Endothelial cell (in vitro differentiated cells): ENCODE measurements around the gene NKIRAS2. TPM values are rescaled to one million over a fixed set of nuclear protein-coding genes. Genes with fewer than 3 reads are reported as not detected.
A peak's percentile ranks its signal among the peaks of the same experiment; 100 is the strongest.

Experiments used
- DNase-seq: peaks from one replicate; pipeline ENCODE4 v3.0.0; 2021; ENCODE audit warnings: low spot score
- H3K27ac Mint-ChIP-seq: one replicate; pipeline ENCODE4 v1.8.0; 2021; ENCODE audit warnings: mixed read lengths, inconsistent platforms; ENCODE audit not compliant: unreplicated experiment
- H3K27me3 Mint-ChIP-seq: one replicate; pipeline ENCODE4 v1.8.0; 2021; ENCODE audit warnings: mild to moderate bottlenecking, moderate library complexity, mixed read lengths, inconsistent platforms; ENCODE audit not compliant: unreplicated experiment
- H3K36me3 Mint-ChIP-seq: one replicate; pipeline ENCODE4 v1.8.0; 2021; ENCODE audit warnings: mild to moderate bottlenecking, low read depth, mixed read lengths, inconsistent platforms; ENCODE audit not compliant: unreplicated experiment
- H3K4me1 Mint-ChIP-seq: one replicate; pipeline ENCODE4 v1.8.0; 2021; ENCODE audit warnings: mild to moderate bottlenecking, mixed read lengths, inconsistent platforms; ENCODE audit not compliant: unreplicated experiment
- H3K4me3 Mint-ChIP-seq: one replicate; pipeline ENCODE4 v1.8.0; 2021; ENCODE audit warnings: mild to moderate bottlenecking, mixed read lengths, inconsistent platforms; ENCODE audit not compliant: unreplicated experiment
- H3K9me3 Mint-ChIP-seq: one replicate; pipeline ENCODE4 v1.8.0; 2021; ENCODE audit warnings: mixed read lengths, inconsistent platforms; ENCODE audit not compliant: unreplicated experiment
- CTCF ChIP-seq: fragments of 200-600 bp; sonication (generic); IDR thresholded peaks from one replicate; pipeline ENCODE4 v1.5.0; 2021; ENCODE audit warnings: antibody characterized with exemption; ENCODE audit not compliant: unreplicated experiment
- total RNA-seq: library from RNA; stranded (reverse); fragmentation: NEBNext Ultra II Directional; extraction: Animal tissue kit (Norgen Biotek cat#: 25700); gene quantifications from one replicate; pipeline ENCODE4 v1.2.1, GENCODE V29; 2021; ENCODE audit not compliant: unreplicated experiment

The NKIRAS2 gene
- total RNA-seq, 1 donor from 2014 or later: 67.4 TPM

DNA sequence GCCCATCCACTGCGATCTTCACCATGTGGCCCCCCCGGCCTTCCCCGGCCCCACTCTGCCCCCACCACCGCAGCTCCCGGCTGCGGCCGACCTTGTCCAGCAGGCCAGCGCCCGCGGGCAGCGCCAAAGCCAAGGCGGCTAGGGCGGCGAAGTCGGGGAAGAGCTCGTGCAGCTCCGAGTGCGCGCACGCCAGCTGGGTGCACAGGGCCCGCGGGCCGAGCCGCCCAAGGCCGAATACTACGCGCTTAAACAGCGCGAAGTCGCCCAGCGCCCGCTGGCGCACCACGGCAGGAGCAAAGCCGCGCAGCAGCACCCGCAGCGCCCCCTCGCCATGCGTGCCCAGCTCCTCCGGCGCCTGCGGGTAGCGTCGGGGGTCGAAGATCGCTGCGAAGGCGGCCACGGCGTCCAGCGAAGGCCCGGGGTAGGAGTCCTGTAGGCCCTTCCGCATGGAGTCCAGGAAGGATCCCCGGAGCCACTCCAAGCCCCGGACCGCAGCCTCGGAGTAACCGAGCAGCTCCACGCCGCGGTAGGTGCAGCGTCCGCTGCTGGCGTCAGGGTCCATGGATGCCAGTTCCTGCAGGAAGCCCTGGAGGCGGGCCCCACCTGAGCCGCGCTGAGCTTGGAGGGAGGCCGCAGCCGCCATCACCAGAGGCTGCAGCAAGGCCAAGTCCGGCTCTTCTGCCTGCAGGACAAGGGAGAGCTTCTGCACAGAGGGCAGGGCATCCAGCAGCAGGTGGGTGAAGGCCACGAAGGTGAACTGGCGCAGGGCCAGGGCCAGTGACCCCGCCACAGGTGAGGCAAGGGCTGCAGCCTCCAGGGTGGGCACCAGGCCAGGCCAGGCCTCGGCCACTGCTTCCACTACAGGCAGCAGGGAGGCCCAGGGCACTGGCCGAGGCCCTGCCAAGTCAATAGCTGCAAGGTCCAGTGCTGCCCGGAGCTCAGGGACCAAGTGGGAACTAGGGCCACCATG lies 20.2 kb downstream of the NKIRAS2 start:
- H3K4me3 Mint-ChIP-seq: no peak overlapping the region
- H3K27me3 Mint-ChIP-seq: no peaks in the 10 kb centered on the region
- H3K9me3 Mint-ChIP-seq: no peaks in the 10 kb centered on the region
- DNase-seq: no peak
- H3K4me1 Mint-ChIP-seq: no peaks in the 10 kb centered on the region
- H3K27ac Mint-ChIP-seq: no peak overlapping the region
- no peaks in the 10 kb centered on the region for H3K36me3 Mint-ChIP-seq
- TF ChIP-seq CTCF: no peak

DNA sequence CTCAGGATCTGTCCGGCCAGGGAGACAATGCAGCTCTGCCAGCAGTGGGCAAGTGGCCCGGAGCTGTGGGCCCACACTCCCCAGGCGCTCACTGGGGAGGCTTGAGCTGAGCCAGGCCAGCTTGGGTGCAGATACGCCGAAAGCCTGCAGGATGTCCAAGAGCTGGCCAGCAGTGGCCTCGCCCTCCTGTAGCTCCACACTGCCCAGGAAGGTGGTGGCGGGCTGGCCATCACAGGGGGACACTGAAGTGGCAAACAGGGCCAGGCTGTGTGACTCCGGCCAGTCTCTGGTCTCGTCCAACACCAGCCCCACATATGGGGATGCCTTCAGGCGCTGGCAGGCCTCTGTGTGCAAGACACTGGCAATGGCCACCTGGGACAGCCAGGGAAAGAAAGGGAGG lies 20.9 kb downstream of the NKIRAS2 start:
- no peaks in the 10 kb centered on the region for H3K27me3 Mint-ChIP-seq
- no peaks in the 10 kb centered on the region for H3K9me3 Mint-ChIP-seq
- no peak overlapping the region for H3K27ac Mint-ChIP-seq

DNA sequence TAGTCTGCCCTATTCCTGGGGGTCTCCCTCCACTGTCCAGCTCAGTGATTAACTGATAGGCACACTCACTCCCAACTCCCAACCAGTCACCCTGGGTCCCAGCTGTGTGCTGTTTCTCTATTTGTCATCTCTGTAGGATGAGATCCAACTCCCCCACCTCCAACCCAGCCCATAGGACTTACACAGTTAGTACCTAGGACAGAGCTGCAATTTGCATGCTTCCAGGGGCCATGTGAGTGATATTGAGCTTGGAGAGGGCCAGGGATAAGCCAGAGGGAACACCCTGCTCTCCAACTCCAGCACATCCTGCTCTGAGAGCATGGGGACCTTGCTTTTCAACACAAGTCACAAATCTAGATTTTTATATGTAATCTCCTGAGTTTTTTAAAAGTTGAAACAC lies 21.7 kb downstream of the NKIRAS2 start:
- no peaks in the 10 kb centered on the region for H3K36me3 Mint-ChIP-seq
- H3K4me3 Mint-ChIP-seq: peak overlapping the region; percentile 47
- DNase-seq: no peak
- H3K27me3 Mint-ChIP-seq: no peaks in the 10 kb centered on the region
- no peaks in the 10 kb centered on the region for H3K9me3 Mint-ChIP-seq
- TF ChIP-seq CTCF: no peak
- H3K4me1 Mint-ChIP-seq: no peaks in the 10 kb centered on the region
- H3K27ac Mint-ChIP-seq: no peak overlapping the region

More for the DNA sequence above, 20.9 kb downstream of the NKIRAS2 start:
- Mint-ChIP-seq H3K4me3 (no peak overlapping the region), H3K4me1 (no peaks in the 10 kb centered on the region), H3K36me3 (no peaks in the 10 kb centered on the region)
- no peak for TF ChIP-seq CTCF
- no peak for DNase-seq

DNA sequence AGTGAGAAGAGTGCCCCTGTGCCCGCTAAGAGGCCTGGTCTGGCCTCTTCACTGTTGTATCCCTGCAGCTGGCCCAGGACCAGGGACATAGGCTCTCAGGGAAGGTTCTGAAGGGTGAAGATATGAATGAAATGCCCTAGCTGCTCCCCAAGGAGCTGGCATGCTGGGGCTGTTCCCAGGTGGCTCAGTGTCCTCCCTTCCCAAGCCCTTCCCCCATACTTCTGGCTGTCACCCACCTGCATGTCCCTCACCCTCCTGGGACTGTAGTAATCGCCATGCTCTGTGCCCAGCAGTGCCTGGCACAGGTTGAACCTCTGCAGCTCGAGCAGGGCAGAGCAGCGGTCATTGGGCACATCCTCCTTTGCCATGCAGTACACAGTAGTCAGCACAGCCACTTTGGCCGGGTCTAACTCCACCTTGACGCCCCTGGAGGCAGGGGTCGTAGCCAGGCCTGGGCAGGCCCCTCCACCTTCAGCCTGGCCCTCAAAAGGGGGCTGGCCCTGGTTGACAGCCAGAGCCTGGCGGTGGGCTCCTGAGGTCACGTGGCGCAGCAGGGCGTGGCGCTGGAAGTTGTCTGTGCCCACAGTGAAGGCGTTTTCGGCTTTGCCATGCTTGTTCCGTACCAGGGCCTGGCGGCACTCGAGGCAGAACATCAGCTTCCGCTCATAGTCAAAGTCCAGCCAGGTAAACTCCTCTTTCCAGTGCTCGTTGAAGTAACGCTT lies 22.9 kb downstream of the NKIRAS2 start:
- H3K27me3 Mint-ChIP-seq: no peaks in the 10 kb centered on the region
- H3K27ac Mint-ChIP-seq: no peak overlapping the region
- H3K9me3 Mint-ChIP-seq: no peaks in the 10 kb centered on the region
- DNase-seq: no peak
- H3K4me1 Mint-ChIP-seq: no peaks in the 10 kb centered on the region
- H3K4me3 Mint-ChIP-seq: no peak overlapping the region
- H3K36me3 Mint-ChIP-seq: no peaks in the 10 kb centered on the region
- no peak for TF ChIP-seq CTCF
